Measurements from ENCODE around the gene POLD3.

- TF ChIP-seq, protein P1, sequence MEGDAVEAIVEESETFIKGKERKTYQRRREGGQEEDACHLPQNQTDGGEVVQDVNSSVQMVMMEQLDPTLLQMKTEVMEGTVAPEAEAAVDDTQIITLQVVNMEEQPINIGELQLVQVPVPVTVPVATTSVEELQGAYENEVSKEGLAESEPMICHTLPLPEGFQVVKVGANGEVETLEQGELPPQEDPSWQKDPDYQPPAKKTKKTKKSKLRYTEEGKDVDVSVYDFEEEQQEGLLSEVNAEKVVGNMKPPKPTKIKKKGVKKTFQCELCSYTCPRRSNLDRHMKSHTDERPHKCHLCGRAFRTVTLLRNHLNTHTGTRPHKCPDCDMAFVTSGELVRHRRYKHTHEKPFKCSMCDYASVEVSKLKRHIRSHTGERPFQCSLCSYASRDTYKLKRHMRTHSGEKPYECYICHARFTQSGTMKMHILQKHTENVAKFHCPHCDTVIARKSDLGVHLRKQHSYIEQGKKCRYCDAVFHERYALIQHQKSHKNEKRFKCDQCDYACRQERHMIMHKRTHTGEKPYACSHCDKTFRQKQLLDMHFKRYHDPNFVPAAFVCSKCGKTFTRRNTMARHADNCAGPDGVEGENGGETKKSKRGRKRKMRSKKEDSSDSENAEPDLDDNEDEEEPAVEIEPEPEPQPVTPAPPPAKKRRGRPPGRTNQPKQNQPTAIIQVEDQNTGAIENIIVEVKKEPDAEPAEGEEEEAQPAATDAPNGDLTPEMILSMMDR (IDR thresholded peaks at IDR 0.05), result no peak
- no peak for TF ChIP-seq EZH2 (IDR thresholded peaks at IDR 0.05; ENCODE audit: borderline replicate concordance, insufficient read depth, low read depth, low read length, poor library complexity, severe bottlenecking)
Measured at GRCh38 chr11:74612877-74613276, 20.5 kb downstream of the POLD3 start.

Measured in B cell (primary cell).